ENCODE data around the gene LRRN1.

- TF ChIP-seq CTCF (IDR thresholded peaks at IDR 0.05) (no peak), REST (IDR thresholded peaks at IDR 0.05; ENCODE audit: insufficient read depth in 1 of 2, low read depth in 2 of 2, low read length in 1 of 2) (no peak), POLR2AphosphoS5 (IDR thresholded peaks at IDR 0.05; ENCODE audit: low read depth, low read length) (no peak), TCF7L2 (IDR thresholded peaks at IDR 0.05; ENCODE audit: low read depth, low read length) (no peak)
Observed at GRCh38 chr3:3772920-3773319, 26.3 kb upstream of the LRRN1 start.

Measured in Panc1 (cell line).